GM18499 (cell line): ENCODE measurements around the gene SCRT2.
"Not testable (repeated sequence)": the region's sequence is repeated elsewhere in the genome, so short reads cannot be mapped to it uniquely, and the experiment has no call there.

Experiments
- ATAC-seq: cut with Tn5 transposase; IDR thresholded peaks from one replicate; pipeline ENCODE4 v1.9.1; 2021; ENCODE audit warnings: moderate number of reproducible peaks; ENCODE audit not compliant: insufficient read depth, unreplicated experiment

Gene SCRT2

DNA sequence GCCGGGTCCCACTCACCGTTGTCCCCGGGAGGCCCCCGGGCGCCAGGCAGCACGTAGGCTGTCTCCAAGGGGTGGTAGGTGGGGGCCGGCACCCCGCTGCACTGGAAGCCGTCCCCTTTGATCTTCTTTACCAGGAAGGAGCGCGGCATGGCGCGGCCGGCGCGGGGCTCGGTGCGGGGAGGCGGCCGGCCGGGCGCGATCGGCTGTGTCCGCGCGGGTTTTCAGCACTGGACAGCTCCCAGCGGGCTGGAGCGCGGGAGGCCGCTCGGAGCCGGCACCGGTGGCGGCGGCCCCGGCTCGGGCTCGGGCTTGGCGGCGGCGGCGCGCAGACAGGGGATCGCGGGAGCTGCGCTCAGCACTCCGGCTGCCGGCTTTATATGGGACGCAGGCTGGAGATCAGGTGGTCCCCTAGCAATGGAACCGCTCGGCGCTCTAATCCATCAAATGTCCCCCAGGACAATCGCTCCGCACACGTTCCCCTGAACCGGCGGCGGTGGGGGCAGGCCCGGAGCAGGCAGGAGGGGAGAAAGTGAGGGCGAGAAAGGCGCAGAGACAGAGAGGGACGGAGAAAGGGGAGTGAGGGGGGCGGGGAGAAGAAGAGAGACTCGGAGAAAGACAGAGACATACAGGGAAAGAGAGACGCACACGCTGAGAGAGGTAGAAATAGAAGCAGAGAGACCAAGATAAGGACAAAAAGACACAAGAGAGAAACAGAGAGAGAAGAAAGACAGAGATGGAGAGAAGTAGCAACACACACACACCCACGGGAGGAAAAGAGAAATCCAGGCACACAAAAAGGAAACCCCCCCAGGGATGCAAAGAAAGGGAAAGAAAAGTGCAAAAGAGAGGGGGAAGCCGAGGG is at the start of gene SCRT2:
TSS of gene SCRT2 (minus strand) at position 350 of the 862 bp plus-strand sequence. CDS start at position 149, 201 bp downstream.
- no peak for ATAC-seq

DNA sequence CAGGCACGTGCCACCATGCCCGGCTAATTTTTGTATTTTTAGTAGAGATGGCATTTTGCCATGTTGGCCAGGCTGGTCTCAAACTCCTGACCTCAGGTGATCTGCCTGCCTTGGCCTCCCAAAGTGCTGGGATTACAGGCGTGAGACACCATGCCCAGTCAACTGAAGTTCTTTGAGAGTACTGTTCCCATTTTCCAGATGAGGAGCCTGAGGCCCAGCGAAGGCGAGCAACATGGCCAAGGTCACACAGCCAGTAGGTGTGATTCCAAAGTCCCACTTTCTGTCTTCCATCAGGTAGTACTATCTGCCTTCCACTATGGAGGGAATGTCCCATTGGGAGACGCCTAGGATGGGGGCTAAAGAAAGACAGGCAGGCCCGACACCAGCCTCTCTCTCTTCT is 49.2 kb upstream of the SCRT2 start:
- ATAC-seq: not testable (repeated sequence)

DNA sequence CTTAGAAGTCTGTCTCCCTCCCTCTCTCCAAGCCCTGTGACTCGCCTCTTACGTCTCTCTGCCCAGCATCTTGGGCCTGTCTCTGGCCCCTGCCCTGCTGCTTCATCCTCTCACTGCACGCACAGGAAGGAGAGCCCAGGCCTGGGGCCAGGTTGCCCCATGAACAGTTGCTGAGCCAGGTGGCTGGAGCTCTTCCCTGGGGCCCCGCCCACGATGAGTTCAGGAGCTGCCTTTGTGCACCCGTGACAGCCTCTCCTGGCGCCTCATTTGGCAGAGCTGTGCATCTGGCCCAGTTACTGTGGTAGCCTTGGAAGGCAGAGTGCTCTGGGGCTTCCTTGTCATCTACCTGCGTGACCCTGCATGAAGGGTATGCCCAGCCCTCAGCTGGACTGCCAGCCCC is 48.2 kb upstream of the SCRT2 start:
- ATAC-seq: no peak

DNA sequence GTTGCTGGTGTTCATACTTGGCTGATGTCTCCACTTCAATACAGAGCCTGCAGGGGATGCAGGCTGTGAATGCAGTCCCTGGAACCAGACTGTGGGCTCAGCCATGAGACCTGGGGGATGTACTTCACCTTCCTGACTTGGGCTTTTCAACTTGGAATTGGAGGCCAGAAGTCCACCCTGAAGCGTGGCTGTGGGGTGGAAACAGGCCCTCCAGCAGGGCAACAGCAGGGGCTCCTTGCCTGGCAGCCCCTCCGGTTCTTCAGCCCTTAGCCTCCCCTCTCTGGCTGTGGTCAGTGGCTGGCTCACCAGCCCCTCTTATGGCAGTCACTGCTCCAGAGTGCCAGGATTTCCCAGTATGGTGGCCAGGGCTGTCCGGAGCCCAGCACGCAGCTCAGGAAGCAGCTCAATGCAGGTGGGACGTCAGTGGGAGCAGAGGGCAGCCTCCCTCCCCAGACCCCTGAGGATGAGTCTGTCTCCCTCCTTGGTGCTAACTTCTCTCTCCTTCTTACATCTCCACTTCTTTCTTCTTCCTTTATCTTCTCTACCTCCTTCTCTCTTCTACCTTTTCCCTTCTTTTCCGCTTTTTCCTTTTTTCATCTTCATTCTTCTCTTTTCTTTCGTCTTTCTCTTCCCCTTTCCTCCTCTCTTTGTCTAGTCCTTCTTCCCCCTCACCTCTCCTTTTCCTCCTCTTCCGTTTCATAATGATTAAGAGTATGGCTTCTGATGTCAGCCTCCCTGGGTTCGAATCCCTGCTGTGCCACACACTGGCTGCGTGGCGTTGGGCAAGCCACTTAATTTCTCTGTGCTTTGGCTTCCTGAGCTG is 47.4 kb upstream of the SCRT2 start:
- no peak for ATAC-seq

DNA sequence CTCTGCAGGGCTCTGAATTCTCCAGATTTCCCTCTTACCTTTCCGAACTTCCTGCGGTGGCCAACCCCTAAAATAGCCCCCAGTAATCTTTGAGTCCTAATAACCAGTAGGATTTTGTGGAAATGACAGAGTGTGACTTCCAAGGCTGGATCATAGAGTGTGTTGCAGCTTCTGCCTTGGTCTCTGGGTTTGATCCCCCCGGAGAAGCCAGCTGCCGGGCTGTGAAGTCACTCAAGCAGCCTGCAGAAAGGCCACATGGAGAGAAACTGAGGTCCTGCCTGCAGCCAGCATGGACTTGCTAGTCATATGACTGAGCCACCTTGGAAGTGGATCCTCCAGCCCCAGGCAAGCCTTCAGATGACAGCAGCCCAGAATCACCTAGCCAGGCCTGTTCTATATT is 46.3 kb upstream of the SCRT2 start:
- ATAC-seq: no peak

DNA sequence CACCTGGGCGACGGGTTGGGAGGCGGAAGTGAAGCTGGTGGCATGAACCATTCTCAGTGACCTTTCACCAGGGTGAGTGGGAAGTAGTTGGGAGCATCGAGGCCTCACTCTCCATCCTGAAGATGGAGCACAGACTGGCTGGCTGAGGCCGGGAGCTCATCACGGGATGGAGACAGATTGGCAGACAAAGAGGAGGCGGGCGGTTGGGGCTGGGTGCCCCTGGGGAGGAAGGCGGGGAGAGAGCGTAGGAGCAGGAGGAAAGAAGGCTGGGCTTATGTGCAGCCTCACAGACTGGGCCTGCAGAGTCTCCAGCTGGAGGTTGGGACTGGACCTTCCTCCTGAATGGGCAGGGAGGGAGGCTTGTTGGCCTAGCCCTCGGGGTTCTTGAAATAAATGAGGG is 44.2 kb upstream of the SCRT2 start:
- no peak for ATAC-seq

DNA sequence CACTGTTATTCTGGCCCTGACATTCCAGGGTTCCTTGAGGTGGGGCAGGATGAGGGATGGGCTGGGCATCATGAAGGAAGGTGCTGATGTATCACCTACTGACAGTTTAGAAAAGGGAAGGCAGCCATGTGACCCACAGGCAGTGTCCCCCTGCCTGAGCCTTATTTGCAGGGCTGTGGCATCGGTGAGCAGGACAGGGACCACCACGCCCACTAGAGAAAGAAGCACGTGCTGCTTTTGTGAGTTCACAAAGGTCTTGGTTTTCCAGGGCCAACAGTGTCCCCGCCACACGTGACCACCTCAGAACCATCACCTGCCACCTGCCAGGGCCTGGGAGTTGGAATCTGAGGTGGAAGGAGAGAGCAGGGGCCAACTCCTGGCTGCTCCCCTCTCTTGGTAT is 43.5 kb upstream of the SCRT2 start:
- no peak for ATAC-seq

DNA sequence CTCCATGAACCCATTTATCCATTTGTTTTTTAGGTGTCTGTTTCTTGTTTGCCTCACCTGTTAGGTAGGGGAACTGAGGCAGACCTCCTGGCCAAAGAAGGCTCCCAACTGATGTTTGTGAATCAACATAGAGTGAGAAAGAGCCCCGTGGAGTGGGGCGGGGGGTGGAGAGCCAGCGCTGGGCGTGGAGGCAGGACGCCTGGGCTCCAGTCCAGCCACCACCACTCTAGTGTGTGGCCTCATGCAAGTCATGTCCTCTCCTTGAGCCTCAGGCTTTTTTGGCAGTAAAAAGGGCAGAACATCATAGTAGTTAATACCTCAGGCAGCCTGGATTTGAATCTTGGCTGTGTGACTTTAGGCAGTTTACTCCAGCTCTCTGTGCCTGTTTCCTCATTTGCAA is 42.2 kb upstream of the SCRT2 start:
- ATAC-seq: no peak

DNA sequence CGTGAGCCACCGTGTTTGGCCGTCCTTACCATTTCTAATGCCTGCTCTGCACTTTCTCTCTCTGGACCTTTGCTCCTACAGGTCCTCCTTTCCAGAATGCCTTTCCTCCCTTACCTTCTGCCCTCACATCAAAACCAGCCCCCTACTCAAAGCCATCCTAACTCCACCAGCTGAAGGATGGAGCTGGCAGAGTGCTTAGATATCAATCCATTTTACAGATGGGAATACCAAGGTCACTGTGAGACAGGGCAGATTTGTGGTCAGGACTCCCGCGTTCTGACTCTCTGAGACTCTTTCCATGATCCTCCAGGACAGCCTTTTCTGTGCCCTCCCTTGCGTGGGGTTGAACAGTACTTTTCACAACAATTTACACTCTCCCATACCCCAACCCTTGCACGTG is 41.7 kb upstream of the SCRT2 start:
- no peak for ATAC-seq

DNA sequence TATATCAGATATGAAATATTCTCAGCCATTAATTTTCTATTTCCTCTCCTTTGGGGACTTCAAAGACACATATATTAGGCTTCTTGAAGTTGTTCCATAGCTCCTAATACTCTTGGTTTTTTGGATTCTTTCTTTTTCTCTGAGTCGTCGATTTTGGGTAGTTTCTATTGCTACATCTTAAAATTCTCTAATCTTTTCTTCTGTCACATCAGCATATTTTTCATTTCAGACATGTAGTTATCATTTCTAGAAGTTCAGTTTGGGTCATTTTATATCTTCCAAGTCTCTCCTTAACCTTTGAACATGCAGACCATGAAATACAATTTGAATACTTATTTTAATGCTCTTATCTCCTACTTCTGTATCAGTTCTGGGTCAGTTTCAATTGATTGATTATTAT is 38.9 kb upstream of the SCRT2 start:
- ATAC-seq: no peak

DNA sequence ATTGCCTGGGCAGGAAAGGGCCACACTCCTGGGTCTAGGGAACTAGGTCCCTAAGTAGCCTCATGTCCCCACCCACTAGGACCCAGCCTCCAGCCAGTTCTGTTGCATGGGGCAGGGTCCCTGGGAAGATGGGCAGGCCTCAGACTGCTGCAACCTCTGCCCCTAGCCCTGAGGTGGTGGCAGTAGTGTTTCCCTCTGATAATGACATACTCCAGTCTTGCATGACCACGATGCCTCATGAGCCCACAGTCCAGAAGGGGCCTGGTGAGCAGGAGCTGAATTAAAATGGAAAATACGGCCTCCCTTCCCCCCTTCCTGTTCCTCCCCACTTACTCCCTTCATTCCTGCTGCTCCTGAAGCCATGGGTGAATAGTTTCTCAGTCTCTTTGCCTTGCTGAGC is 36.0 kb upstream of the SCRT2 start:
- no peak for ATAC-seq

DNA sequence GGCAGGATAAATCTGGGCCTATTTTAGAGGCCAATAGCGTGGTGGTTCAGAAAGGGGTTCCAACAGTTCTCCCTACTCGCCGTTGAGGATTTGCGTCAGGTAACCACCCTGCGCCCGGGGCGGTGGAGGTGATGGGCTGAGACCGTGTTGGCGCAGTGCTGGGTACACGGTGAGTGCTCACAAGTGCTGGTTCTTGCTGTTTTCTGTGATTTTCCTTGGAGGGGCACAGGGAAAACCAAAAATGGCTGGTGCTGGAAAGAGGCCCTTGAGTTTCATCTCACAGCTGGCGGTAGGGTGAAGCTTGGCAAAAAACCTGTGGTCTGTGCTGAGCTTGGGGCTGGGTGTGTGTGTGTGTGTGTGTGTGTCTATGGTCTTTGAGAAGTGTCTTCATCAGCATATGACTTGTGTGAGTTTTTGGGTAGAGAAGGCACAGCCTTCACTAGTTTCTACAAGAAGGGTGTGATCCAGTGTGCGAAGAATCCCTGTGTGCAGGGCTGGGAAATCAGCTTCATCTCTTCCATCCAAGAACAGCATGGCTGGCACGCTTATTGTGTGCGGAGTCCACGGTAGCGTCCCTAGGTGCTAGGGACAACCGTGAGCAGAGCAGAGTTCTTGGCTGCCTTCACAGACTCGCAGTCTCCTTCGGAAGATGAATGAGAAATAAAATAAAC is 35.3 kb upstream of the SCRT2 start:
- ATAC-seq: no peak

DNA sequence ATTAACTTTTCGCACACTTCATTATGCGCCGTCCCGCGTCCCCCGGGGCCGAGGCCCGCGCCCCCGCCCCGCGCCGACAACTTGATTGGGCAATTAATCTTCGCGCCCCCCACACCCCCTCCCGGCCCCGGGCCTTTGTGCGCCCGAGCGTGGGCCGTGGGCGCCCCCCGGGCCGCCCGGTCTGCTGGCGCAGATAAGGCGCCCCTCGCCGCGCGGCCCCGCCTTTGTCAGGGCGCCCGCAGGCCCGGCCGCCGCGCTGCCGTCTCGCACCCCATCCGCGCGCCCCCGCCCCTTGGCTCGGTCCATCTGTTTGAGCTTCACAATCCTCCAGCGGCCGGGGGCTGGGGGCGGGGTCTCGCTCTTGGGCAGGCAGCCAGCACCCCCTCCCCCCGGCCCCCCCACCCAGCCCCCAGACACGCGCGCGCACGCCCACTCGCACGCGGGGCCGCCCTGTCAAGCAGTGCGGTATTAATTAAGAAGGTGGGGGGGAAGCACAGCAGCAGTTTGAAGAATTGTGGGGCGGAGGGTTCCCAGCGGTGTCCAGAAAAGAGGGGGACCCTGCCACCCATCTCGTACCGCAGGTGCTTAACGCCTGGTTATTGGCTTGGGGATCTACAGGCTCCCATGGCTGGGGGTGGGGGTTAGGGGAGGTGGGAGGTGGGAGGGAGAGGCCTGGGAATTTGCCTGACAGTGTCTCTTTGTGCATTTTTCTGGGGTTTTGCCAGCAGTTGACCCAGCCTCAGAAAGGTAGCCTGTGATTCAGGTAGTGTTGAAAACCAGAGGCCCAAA is 34.6 kb upstream of the SCRT2 start:
- ATAC-seq: no peak

DNA sequence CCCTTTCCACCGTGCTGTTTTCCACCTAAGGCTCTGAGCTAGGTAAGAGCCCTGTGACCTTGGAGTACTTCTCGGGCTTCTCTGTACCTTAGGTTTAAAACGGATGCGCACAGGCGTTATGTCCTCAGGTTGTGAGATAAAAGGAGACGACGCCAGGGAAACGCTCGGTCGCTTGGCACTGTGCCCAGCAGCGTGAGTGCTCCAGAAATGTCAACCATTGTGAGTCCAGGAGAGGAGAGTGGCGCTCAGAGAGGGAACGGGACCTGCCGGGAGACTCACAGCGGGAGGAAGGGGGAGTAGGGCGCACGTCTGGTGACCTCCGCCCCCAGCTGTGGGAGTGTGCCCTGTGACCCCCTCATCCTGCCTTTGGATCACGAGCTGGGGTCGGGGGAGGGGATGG is 33.8 kb upstream of the SCRT2 start:
- ATAC-seq: no peak

DNA sequence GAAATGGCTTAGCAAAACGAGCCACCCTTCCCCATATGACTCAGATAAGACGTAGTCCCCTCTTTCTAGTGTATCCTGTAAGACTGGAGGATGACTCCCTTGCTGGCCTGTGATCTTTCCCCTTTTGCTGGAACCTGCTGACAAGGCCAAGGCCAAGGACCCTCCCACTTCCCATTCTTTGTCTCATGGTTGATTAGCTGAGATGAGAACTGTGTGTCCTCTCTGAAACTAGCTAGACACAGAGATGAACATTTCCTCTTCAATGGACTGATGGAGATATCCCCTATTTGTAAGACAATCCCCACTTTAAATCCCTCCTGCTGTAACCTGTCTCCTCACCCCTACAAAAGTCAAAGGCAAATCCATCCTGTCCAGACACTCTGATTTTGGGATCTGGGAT is 33.4 kb upstream of the SCRT2 start:
- no peak for ATAC-seq

DNA sequence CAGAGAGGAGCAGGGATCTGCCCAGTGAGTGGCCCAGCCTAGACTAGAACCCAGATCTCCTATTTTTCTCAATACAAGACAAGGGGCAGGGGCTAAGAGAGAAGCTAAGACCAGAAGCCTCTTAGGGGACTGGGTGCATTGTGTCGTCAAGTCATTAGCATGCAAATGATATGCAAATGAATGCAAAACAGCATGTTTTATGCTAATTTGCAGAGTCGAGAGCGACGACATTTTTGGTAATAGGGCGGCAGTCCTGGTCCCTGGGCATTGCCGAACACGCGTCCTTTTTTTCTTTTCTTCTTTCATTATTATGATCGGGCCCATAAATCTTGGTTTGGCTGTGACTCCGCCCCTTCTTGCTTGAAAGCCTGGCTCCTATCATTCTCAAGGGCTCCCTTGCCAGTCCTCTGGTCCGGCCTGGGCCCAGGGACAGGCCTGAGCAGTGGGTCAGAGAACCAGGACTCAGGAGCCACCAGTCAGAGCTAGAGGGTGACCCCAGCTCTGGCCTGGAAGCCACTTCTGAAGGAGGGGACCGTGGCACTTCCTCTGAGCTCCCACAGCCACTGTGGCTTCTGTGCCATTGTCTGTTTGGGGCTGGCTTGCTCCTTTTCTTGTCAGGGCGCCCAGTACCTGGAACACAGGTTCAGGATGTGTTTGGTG is 32.0 kb upstream of the SCRT2 start:
- no peak for ATAC-seq

DNA sequence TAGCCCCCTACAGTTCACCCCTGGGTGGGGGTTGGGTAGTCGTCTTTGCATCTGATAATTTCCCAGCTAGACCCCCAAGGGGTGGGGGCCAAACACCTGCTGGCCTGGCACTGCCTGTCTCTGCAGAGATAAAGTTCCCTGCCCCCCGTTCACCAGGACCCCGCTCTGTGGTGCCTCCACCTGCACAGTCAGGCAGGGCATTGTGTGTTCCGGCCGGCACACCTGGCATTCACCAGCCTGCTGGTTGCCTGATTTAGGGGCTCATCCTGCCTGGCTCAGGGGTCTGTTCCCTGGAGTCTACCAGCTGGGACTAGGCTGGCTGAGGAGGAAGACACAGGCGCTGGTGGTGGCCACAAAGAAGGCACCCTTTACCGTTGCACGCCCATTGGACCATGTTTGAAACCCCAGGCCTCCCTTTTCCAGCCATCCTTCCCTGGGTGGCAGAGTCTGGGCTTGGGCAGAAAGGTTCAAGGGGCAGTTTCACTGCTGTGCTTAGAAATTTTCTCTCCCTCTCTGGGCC is 30.8 kb upstream of the SCRT2 start:
- ATAC-seq: no peak

DNA sequence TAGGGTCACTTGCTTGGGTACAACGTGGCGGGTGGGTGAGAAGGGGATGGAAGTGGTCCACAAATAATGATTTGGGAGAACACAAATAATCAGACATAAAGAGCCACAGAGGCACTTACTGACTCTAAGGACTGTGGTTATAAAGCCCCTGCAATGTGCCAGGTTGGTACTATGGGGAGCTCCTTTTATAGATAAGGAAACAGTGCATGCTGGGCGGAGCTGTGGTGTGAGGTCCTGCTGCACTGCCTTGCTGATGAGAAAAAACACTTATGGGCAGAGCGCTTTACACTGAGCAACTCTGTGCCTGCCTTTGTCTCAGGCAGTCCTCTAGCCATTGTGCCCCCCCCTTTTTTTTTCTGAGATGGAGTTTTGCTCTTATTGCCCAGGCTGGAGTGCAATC is 29.1 kb upstream of the SCRT2 start:
- ATAC-seq: no peak

DNA sequence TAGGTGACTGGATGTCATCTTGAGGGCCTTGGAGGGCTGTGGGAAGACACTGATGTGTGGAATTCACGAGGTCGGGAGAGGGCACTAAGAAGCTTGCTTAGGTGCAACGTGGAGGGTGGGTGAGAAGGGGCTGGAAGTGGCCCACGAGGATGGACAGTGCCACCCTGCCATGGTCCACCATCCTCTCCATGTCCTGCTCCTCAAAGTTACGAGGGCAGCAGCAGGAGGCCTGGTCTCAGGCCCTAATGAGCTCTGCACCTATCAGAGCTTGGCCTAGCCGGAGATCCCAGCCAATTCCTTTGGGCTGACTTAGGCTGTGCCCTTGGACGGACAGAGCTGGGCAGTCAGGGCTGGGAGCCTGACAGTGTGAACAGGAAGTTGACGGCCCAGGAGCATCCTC is 27.8 kb upstream of the SCRT2 start:
- no peak for ATAC-seq

DNA sequence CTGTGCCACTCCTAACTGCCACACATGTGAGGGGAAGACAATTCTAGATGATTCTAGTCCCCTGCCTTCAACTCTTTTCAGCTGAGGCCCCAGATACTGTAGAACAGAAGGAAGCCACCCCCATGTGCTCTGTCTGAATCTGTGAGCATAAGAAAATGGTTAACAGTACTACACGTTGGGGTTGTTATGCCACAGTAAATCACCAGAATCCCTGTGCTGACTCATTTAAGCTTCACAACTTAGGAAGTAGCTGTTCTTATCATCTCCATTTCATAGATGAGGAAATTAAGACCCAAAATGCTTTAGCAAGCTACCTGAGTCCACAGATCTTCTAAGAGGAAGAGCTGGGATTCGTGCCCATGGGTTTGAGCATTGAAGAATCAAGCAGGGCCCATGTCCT is 27.4 kb upstream of the SCRT2 start:
- no peak for ATAC-seq
